ENCODE measurements around the gene MBOAT1. TPM values are rescaled to one million over a fixed set of nuclear protein-coding genes. Genes with fewer than 3 reads are reported as not detected.

Gene MBOAT1
- total and polyA plus RNA-seq, 2 of the 13 experiments (the other 11 are each of a cell fraction or from before 2014, with no cell fraction given), result not detected

GRCh38 chr6:20221421-20221820 lies 9.2 kb upstream of the MBOAT1 start:
- TF ChIP-seq USF2 (IDR thresholded peaks at IDR 0.05; ENCODE audit: low read depth, low read length), result no peak
- TF ChIP-seq USF2 (CRISPR knock-in tag; IDR thresholded peaks at IDR 0.05; ENCODE audit: borderline replicate concordance), result no peak
- TF ChIP-seq CENPBD1 (CRISPR knock-in tag; IDR thresholded peaks at IDR 0.05; ENCODE audit: borderline replicate concordance, low read depth), result no peak
- no peak for TF ChIP-seq NFE2L2 (IDR thresholded peaks at IDR 0.05; ENCODE audit: low read length)
- ATAC-seq (no peak), FAIRE-seq (no peak), DNase-seq (ENCODE audit: low spot score) (no peak)
- WGBS (ENCODE audit: low lambda C conversion rate), result 43% methylated on average over 3 of the region's 3 CpGs
- H2AFZ ChIP-seq (ENCODE audit: low read length), result no peak overlapping the region
- H3K79me2 ChIP-seq (ENCODE audit: insufficient read depth, low read length), result no peaks in the 10 kb centered on the region
- H3K27me3 ChIP-seq (ENCODE audit: control insufficient read depth in 1 of 2, insufficient read depth in 2 of 2, low read length in 2 of 2), result peaks cover 0 to 2% of the 10 kb centered on the region in 2 experiments; a peak in 2 of 5 replicates
- CTCF ChIA-PET (ENCODE audit: low intra/inter-chr PET ratio, low total read pairs), result no interaction called here
- no TSS peak for BruUV-seq (replicated peaks)
- H3K27ac ChIP-seq (ENCODE audit: extremely low read length, insufficient read depth, low read length), result no peak overlapping the region
- no peaks in the 10 kb centered on the region for H3K36me3 ChIP-seq (replicated peaks in 1 of 2; ENCODE audit: control insufficient read depth in 1 of 2, insufficient read depth in 2 of 2, low read length in 2 of 2)
- H4K20me1 ChIP-seq (ENCODE audit: insufficient read depth, low read length), result no peaks in the 10 kb centered on the region
- no peak overlapping the region for H3K4me2 ChIP-seq (ENCODE audit: low read depth, low read length)
- intact Hi-C loops (cut with micrococcal nuclease; ENCODE audit: unreplicated experiment) (no loop called here), in situ Hi-C loops (cut with HindIII; ENCODE audit: extremely low pct_ligation_motif_present, low pct_unique_long_range_greater_than_20kb) (no loop called here)
- H3K9me3 ChIP-seq (ENCODE audit: low read length), result no peaks in the 10 kb centered on the region
- POLR2A ChIA-PET, result no interaction called here
- no peak overlapping the region for H3K4me3 ChIP-seq (replicated peaks in 1 of 3; ENCODE audit: insufficient read depth in 1 of 3, low read depth in 2 of 3, low read length in 3 of 3)
- H3K9ac ChIP-seq (ENCODE audit: insufficient read depth, low read depth, low read length), result no peak overlapping the region
- H3K4me1 ChIP-seq (ENCODE audit: insufficient read depth, low read length), result no peaks in the 10 kb centered on the region

- Histone ChIP-seq H3K4me1 (ENCODE audit: insufficient read depth, low read length) (no peaks in the 10 kb centered on the region), H3K4me3 (replicated peaks in 1 of 3; ENCODE audit: insufficient read depth in 1 of 3, low read depth in 2 of 3, low read length in 3 of 3) (no peak overlapping the region), H3K27me3 (ENCODE audit: control insufficient read depth in 1 of 2, insufficient read depth in 2 of 2, low read length in 2 of 2) (peaks cover 0 to 2% of the 10 kb centered on the region in 2 experiments; a peak in 2 of 5 replicates), H3K9ac (ENCODE audit: insufficient read depth, low read depth, low read length) (no peak overlapping the region), H3K27ac (ENCODE audit: extremely low read length, insufficient read depth, low read length) (no peak overlapping the region), H3K9me3 (ENCODE audit: low read length) (no peaks in the 10 kb centered on the region), H4K20me1 (ENCODE audit: insufficient read depth, low read length) (no peaks in the 10 kb centered on the region), H3K79me2 (ENCODE audit: insufficient read depth, low read length) (no peaks in the 10 kb centered on the region), H3K4me2 (ENCODE audit: low read depth, low read length) (no peak overlapping the region), H3K36me3 (replicated peaks in 1 of 2; ENCODE audit: control insufficient read depth in 1 of 2, insufficient read depth in 2 of 2, low read length in 2 of 2) (no peaks in the 10 kb centered on the region), H2AFZ (ENCODE audit: low read length) (no peak overlapping the region)
- intact Hi-C loops (cut with micrococcal nuclease; ENCODE audit: unreplicated experiment) (no loop called here), in situ Hi-C loops (cut with HindIII; ENCODE audit: extremely low pct_ligation_motif_present, low pct_unique_long_range_greater_than_20kb) (no loop called here)
- FAIRE-seq (no peak), DNase-seq (ENCODE audit: low spot score) (no peak), ATAC-seq (no peak)
- WGBS (ENCODE audit: low lambda C conversion rate), result 8% methylated on average over 3 of the region's 3 CpGs
- ChIA-PET CTCF (ENCODE audit: low intra/inter-chr PET ratio, low total read pairs) (no interaction called here), POLR2A (no interaction called here)
- no TSS peak for BruUV-seq (replicated peaks)
- TF ChIP-seq ZFP36 (IDR thresholded peaks at IDR 0.05; ENCODE audit: borderline replicate concordance, low read depth, low read length, partially characterized antibody), result no peak
- TF ChIP-seq TRAFD1 (CRISPR knock-in tag; IDR thresholded peaks at IDR 0.05; ENCODE audit: borderline replicate concordance), result no peak
- no peak for TF ChIP-seq USF2 (IDR thresholded peaks at IDR 0.05; ENCODE audit: low read depth, low read length)
- TF ChIP-seq USF2 (CRISPR knock-in tag; IDR thresholded peaks at IDR 0.05; ENCODE audit: borderline replicate concordance), result no peak
- TF ChIP-seq RXRA (CRISPR knock-in tag; IDR thresholded peaks at IDR 0.05), result no peak
- TF ChIP-seq ZNF512 (CRISPR knock-in tag; IDR thresholded peaks at IDR 0.05), result no peak
Observed at GRCh38 chr6:20220359-20220758, 8.1 kb upstream of the MBOAT1 start.

Data from HepG2 (cell line).